Peyer's patch (tissue), 4 donors: ENCODE results near the gene IL20RB.
"Not testable (repeated sequence)": the region's sequence is repeated elsewhere in the genome, so short reads cannot be mapped to it uniquely, and the experiment has no call there.

ENCODE experiments used
- POLR2A ChIP-seq, 2 donors: fragments of 450-650 bp; IDR thresholded peaks; one replicate each; pipeline ENCODE4 v1.5.1; 2017; ENCODE audit warnings: antibody characterized with exemption in 2 of 2, mild to moderate bottlenecking in 2 of 2, moderate library complexity in 2 of 2
- TF ChIP-seq, protein P1 (sequence below), 6 experiments: fragments of 450-650 bp in 4 of 6; fragments of 200-600 bp in 2 of 6; sonication (generic) in 1 of 6; IDR thresholded peaks; one replicate each; pipeline ENCODE4 v1.5.1; 2017 to 2019; ENCODE audit warnings: antibody characterized with exemption in 6 of 6, mild to moderate bottlenecking in 3 of 6, moderate library complexity in 1 of 6

DNA sequence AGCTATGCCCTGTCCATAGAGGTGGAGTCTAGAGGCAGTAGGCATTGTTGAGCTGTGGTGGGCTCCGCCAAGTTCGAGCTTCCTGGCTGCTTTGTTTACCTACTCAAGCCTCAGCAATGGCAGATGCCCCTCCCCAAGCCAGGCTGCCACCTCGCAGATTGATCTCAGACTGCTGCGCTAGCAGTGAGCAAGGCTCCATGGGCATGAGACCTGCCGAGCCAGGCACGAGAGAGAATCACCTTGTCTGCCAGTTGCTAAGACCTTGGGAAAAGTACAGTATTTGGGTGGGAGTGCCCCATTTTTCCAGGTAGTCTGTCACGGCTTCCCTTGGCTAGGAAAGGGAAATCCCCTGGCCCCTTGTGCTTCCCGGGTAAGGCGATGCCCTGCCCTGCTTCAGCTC is 49.6 kb downstream of the IL20RB start:
- TF ChIP-seq, protein P1, sequence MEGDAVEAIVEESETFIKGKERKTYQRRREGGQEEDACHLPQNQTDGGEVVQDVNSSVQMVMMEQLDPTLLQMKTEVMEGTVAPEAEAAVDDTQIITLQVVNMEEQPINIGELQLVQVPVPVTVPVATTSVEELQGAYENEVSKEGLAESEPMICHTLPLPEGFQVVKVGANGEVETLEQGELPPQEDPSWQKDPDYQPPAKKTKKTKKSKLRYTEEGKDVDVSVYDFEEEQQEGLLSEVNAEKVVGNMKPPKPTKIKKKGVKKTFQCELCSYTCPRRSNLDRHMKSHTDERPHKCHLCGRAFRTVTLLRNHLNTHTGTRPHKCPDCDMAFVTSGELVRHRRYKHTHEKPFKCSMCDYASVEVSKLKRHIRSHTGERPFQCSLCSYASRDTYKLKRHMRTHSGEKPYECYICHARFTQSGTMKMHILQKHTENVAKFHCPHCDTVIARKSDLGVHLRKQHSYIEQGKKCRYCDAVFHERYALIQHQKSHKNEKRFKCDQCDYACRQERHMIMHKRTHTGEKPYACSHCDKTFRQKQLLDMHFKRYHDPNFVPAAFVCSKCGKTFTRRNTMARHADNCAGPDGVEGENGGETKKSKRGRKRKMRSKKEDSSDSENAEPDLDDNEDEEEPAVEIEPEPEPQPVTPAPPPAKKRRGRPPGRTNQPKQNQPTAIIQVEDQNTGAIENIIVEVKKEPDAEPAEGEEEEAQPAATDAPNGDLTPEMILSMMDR (IDR thresholded peaks at IDR 0.05), result not testable (repeated sequence)
- not testable (repeated sequence) for TF ChIP-seq POLR2A (IDR thresholded peaks at IDR 0.05)
